Coronary artery (tissue), 2 donors: ENCODE measurements around the gene OSMR.

Source experiments
- DNase-seq: peaks from one replicate; pipeline ENCODE4 v3.0.0-alpha.2; 2017; ENCODE audit warnings: low spot score
- H3K27ac ChIP-seq, 2 donors: fragments of 200-600 bp; sonication (generic); one replicate each; pipeline ENCODE4 v1.5.1; 2016 to 2019
- H3K4me3 ChIP-seq: fragments of 200-600 bp; sonication (generic); 2 replicates; pipeline ENCODE4 v1.5.1; 2016; ENCODE audit warnings: mild to moderate bottlenecking, moderate library complexity
- CTCF ChIP-seq: fragments of 200-600 bp; sonication (generic); IDR thresholded peaks from one replicate; pipeline ENCODE4 v1.5.1; 2019; ENCODE audit warnings: antibody characterized with exemption

Gene OSMR

GRCh38 chr5:38953426-38954012 is 107.7 kb downstream of the OSMR start:
- no peak for TF ChIP-seq CTCF
- no peak overlapping the region for H3K27ac ChIP-seq
- no peak overlapping the region for H3K4me3 ChIP-seq
- DNase-seq = no peak

DNA sequence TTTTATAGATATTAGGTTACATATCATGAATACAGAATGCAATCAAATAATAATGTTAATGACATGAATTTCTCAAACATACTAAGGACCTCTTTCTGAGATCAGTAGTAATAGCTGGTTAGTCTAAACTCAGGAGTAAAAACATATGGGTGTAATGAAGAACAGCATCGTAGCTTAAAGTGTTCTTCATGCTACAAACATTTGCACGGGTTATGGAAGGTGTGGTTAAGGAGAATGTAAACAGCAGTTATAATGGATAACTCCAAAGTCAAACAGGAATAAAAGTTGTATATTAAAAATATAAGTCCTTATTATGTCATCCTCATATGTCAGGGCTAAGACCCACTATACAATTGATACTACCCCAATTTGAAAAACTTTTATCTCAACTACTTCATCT is 115.9 kb downstream of the OSMR start:
- Histone ChIP-seq H3K4me3 (no peak overlapping the region), H3K27ac (no peak overlapping the region)
- no peak for DNase-seq
- no peak for TF ChIP-seq CTCF

GRCh38 chr5:38968665-38969064 is 122.9 kb downstream of the OSMR start:
- no peak for TF ChIP-seq CTCF
- no peak overlapping the region for H3K4me3 ChIP-seq
- H3K27ac ChIP-seq = no peak overlapping the region
- DNase-seq = no peak

DNA sequence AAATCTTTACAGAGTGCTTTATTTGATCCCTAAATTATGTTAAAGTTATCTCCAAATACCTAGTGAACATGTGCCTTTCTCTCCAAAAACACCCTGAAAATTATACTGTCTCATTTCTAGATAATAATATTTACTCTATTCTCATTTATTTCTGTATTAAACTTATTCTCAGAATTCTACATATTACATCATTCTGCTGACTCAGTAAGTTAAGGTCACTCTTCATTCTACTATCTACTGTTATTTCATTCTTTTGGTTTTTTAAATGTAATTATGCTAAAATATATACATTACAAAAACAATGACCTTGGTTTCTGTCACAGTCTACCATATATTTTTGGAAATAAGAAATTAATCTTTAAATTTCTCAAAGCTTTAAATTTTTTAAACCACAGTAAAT is 132.2 kb downstream of the OSMR start:
- no peak overlapping the region for H3K27ac ChIP-seq

GRCh38 chr5:38979535-38979934 is 133.7 kb downstream of the OSMR start:
- no peak overlapping the region for H3K4me3 ChIP-seq
- no peak for TF ChIP-seq CTCF
- no peak for DNase-seq
- H3K27ac ChIP-seq = no peak overlapping the region

More for the DNA sequence above, 132.2 kb downstream of the OSMR start:
- no peak for TF ChIP-seq CTCF
- H3K4me3 ChIP-seq = no peak overlapping the region
- DNase-seq = no peak
